HEK293 (cell line): ENCODE measurements around the gene VPS13D.
A peak's percentile ranks its signal among the peaks of the same experiment; 100 is the strongest.

Source experiments
- CTCF ChIA-PET: fragments of 350-600 bp; formaldehyde crosslinking; extraction: SDS; loops from one replicate; lab custom pipeline; 2021; ENCODE audit warnings: antibody characterized with exemption; lab: Yijun Ruan, JAX
- POLR2A ChIA-PET: fragments of 300-600 bp; formaldehyde crosslinking; extraction: SDS; loops from one replicate; lab custom pipeline; 2020; ENCODE audit warnings: antibody characterized with exemption, inconsistent platforms; lab: Yijun Ruan, JAX
- H3K27ac ChIP-seq: fragments of 200-500 bp; sonication (Bioruptor generic); 2 replicates; pipeline ENCODE4 v1.5.1; 2014; ENCODE audit warnings: low read depth, low read length, control low read depth, inconsistent platforms; ENCODE audit errors: extremely low read depth
- H3K36me3 ChIP-seq, 2 experiments: fragments of 200-500 bp in 1 of 2; sonication (Bioruptor generic) in 1 of 2; 1 replicate in 1 of 2; 2 replicates in 1 of 2; pipeline ENCODE4 v1.5.1; 2014 to 2017; ENCODE audit warnings: inconsistent platforms in 2 of 2, low read length in 2 of 2; ENCODE audit not compliant: control insufficient read depth in 2 of 2, insufficient read depth in 1 of 2
- H3K4me1 ChIP-seq: fragments of 200-500 bp; sonication (Bioruptor generic); 2 replicates; pipeline ENCODE4 v1.5.1; 2014; ENCODE audit warnings: mild to moderate bottlenecking, low read length, inconsistent platforms; ENCODE audit not compliant: control insufficient read depth, insufficient read depth
- H3K4me3 ChIP-seq: 2 replicates; pipeline ENCODE4 v1.5.1; 2011; ENCODE audit warnings: low read depth, mild to moderate bottlenecking, control low read depth, low read length, moderate library complexity
- H3K9me3 ChIP-seq: fragments of 200-500 bp; sonication (Bioruptor generic); 2 replicates; pipeline ENCODE4 v1.5.1; 2014; ENCODE audit warnings: low read depth, low read length, inconsistent platforms; ENCODE audit not compliant: control insufficient read depth, insufficient read depth
- BCL6B ChIP-seq: fragments of 450-650 bp; formaldehyde crosslinking; IDR thresholded peaks from 2 replicates; pipeline ENCODE4 v1.5.1; 2017; ENCODE audit warnings: missing biosample characterization, missing genetic modification characterization
- MYNN ChIP-seq: fragments of 450-650 bp; formaldehyde crosslinking; IDR thresholded peaks from 2 replicates; pipeline ENCODE4 v1.5.1; 2016; ENCODE audit warnings: missing biosample characterization, missing genetic modification characterization, borderline replicate concordance
- OVOL3 ChIP-seq: fragments of 450-650 bp; formaldehyde crosslinking; IDR thresholded peaks from 2 replicates; pipeline ENCODE4 v1.5.1; 2016; ENCODE audit warnings: missing biosample characterization, missing genetic modification characterization
- SP7 ChIP-seq: fragments of 450-650 bp; formaldehyde crosslinking; IDR thresholded peaks from 2 replicates; pipeline ENCODE4 v1.5.1; 2016; ENCODE audit warnings: missing biosample characterization, missing genetic modification characterization
- ZFP3 ChIP-seq: fragments of 450-650 bp; formaldehyde crosslinking; IDR thresholded peaks from 2 replicates; pipeline ENCODE4 v1.5.1; 2016; ENCODE audit warnings: low read depth, missing biosample characterization, missing genetic modification characterization
- ZNF169 ChIP-seq: fragments of 450-650 bp; formaldehyde crosslinking; IDR thresholded peaks from 2 replicates; pipeline ENCODE4 v1.5.1; 2016; ENCODE audit warnings: missing biosample characterization, missing genetic modification characterization
- ZNF2 ChIP-seq: fragments of 450-650 bp; formaldehyde crosslinking; IDR thresholded peaks from 2 replicates; pipeline ENCODE4 v1.5.1; 2016; ENCODE audit warnings: missing biosample characterization, missing genetic modification characterization
- ZNF211 ChIP-seq: fragments of 450-650 bp; formaldehyde crosslinking; IDR thresholded peaks from 2 replicates; pipeline ENCODE4 v1.5.1; 2016; ENCODE audit warnings: low read depth, missing biosample characterization, missing genetic modification characterization
- ZNF221 ChIP-seq: fragments of 450-650 bp; formaldehyde crosslinking; IDR thresholded peaks from 2 replicates; pipeline ENCODE4 v1.5.1; 2017; ENCODE audit warnings: missing biosample characterization, missing genetic modification characterization, borderline replicate concordance
- ZNF223 ChIP-seq: fragments of 450-650 bp; formaldehyde crosslinking; IDR thresholded peaks from 2 replicates; pipeline ENCODE4 v1.5.1; 2016; ENCODE audit warnings: missing biosample characterization, missing genetic modification characterization
- ZNF266 ChIP-seq: fragments of 450-650 bp; formaldehyde crosslinking; IDR thresholded peaks from 2 replicates; pipeline ENCODE4 v1.5.1; 2016; ENCODE audit warnings: missing biosample characterization, missing genetic modification characterization, low read depth
- ZNF335 ChIP-seq: fragments of 450-650 bp; formaldehyde crosslinking; conservative IDR thresholded peaks from 2 replicates; pipeline ENCODE4 v1.5.1; 2016; ENCODE audit warnings: missing biosample characterization, missing genetic modification characterization
- ZNF366 ChIP-seq: fragments of 450-650 bp; formaldehyde crosslinking; conservative IDR thresholded peaks from 2 replicates; pipeline ENCODE4 v1.5.1; 2016; ENCODE audit warnings: missing biosample characterization, missing genetic modification characterization
- ZNF398 ChIP-seq: fragments of 450-650 bp; formaldehyde crosslinking; IDR thresholded peaks from 2 replicates; pipeline ENCODE4 v1.5.1; 2017; ENCODE audit warnings: missing biosample characterization, missing genetic modification characterization
- ZNF404 ChIP-seq: fragments of 450-650 bp; formaldehyde crosslinking; IDR thresholded peaks from 2 replicates; pipeline ENCODE4 v1.5.1; 2017; ENCODE audit warnings: missing biosample characterization, missing genetic modification characterization
- ZNF423 ChIP-seq: fragments of 450-650 bp; formaldehyde crosslinking; IDR thresholded peaks from 2 replicates; pipeline ENCODE4 v1.5.1; 2016; ENCODE audit warnings: missing biosample characterization, missing genetic modification characterization
- ZNF473 ChIP-seq: fragments of 450-650 bp; formaldehyde crosslinking; IDR thresholded peaks from 2 replicates; pipeline ENCODE4 v1.5.1; 2017; ENCODE audit warnings: missing biosample characterization, missing genetic modification characterization
- ZNF48 ChIP-seq: fragments of 450-650 bp; formaldehyde crosslinking; IDR thresholded peaks from 2 replicates; pipeline ENCODE4 v1.5.1; 2016; ENCODE audit warnings: missing biosample characterization, missing genetic modification characterization
- ZNF518A ChIP-seq: fragments of 450-650 bp; formaldehyde crosslinking; conservative IDR thresholded peaks from 2 replicates; pipeline ENCODE4 v1.5.1; 2016; ENCODE audit warnings: low read depth, missing biosample characterization, missing genetic modification characterization
- ZNF549 ChIP-seq: fragments of 450-650 bp; IDR thresholded peaks from 2 replicates; pipeline ENCODE4 v1.5.1; 2018; ENCODE audit warnings: missing biosample characterization, missing genetic modification characterization, mild to moderate bottlenecking, inconsistent platforms, moderate library complexity
- ZNF658 ChIP-seq: fragments of 450-650 bp; formaldehyde crosslinking; IDR thresholded peaks from 2 replicates; pipeline ENCODE4; 2016; ENCODE audit warnings: missing biosample characterization, missing genetic modification characterization
- ZNF76 ChIP-seq: fragments of 450-650 bp; formaldehyde crosslinking; IDR thresholded peaks from 2 replicates; pipeline ENCODE4; 2016; ENCODE audit warnings: low read depth, missing biosample characterization, missing genetic modification characterization, borderline replicate concordance

VPS13D gene

GRCh38 chr1:12208271-12208670 lies 21.6 kb upstream of the VPS13D start:
- ChIA-PET CTCF (interaction anchor here (0.6 to 8.1 kb wide), 17 partner anchors 19 to 1792 kb away, joined by 3 to 300 read pairs (median 3); no protein-coding TSS in a partner anchor), POLR2A (no interaction called here)
- Histone ChIP-seq H3K27ac (no peak overlapping the region), H3K9me3 (no peaks in the 10 kb centered on the region), H3K4me3 (no peak overlapping the region)
- TF ChIP-seq ZFP3 (tag by site-specific recombination) (no peak), ZNF658 (tag by site-specific recombination) (no peak), MYNN (tag by site-specific recombination) (no peak), ZNF335 (no peak), ZNF223 (tag by site-specific recombination) (no peak), ZNF266 (tag by site-specific recombination) (no peak), ZNF221 (tag by site-specific recombination) (no peak), ZNF211 (tag by site-specific recombination) (no peak), ZNF2 (tag by site-specific recombination) (no peak), ZNF398 (tag by site-specific recombination) (no peak), ZNF48 (tag by site-specific recombination) (no peak), BCL6B (tag by site-specific recombination) (no peak), ZNF473 (no peak), ZNF423 (tag by site-specific recombination) (no peak), OVOL3 (tag by site-specific recombination) (no peak)
- TF ChIP-seq, all 188 proteins: peak for 0
- Histone ChIP-seq H3K36me3 (no peaks in the 10 kb centered on the region), H3K4me1 (no peaks in the 10 kb centered on the region)

- CTCF ChIA-PET, result interaction anchor here (0.6 to 8.1 kb wide), 19 partner anchors 18 to 1792 kb away, joined by 3 to 300 read pairs (median 3); no protein-coding TSS in a partner anchor
- Histone ChIP-seq H3K4me1 (no peaks in the 10 kb centered on the region), H3K9me3 (no peaks in the 10 kb centered on the region), H3K27ac (no peak overlapping the region), H3K4me3 (no peak overlapping the region), H3K36me3 (no peaks in the 10 kb centered on the region)
- POLR2A ChIA-PET, result interaction anchor here (1.2 kb wide), 1 partner anchor 84 kb away, joined by 4 read pairs; no protein-coding TSS in a partner anchor
- TF ChIP-seq SP7 (tag by site-specific recombination), result peak; percentile 54; the same call in 1 of the 2 replicates
- no peak for TF ChIP-seq ZNF404 (tag by site-specific recombination)
- TF ChIP-seq ZNF549 (tag by site-specific recombination), result no peak
- no peak for TF ChIP-seq ZNF169 (tag by site-specific recombination)
- no peak for TF ChIP-seq ZNF366 (tag by site-specific recombination)
- no peak for TF ChIP-seq ZNF76 (tag by site-specific recombination)
- no peak for TF ChIP-seq ZNF518A (tag by site-specific recombination)
Measured at GRCh38 chr1:12208764-12209494, 20.9 kb upstream of the VPS13D start.
